Pancreas (tissue), 10 donors: ENCODE data around the gene FABP1. TPM values are rescaled to one million over a fixed set of nuclear protein-coding genes. Genes with fewer than 3 reads are reported as not detected.

ENCODE experiments used
- ATAC-seq, 4 donors: fragments of 200-7000 bp; cut with Tn5 transposase; one replicate each; pipeline versions ENCODE4 v1.8.0 to v1.9.1; 2020; ENCODE audit warnings: mild to moderate bottlenecking in 4 of 4, moderate library complexity in 4 of 4
- DNase-seq, 6 donors: peaks; one replicate each; pipeline ENCODE4 v3.0.0-alpha.2; 2020
- FAIRE-seq: peaks from 2 replicates; lab custom pipeline; 2012; peaks lifted over from hg19 to GRCh38; lab: Jason Lieb, UNC
- H3K27ac ChIP-seq, 4 donors: fragments of 200-600 bp; sonication (generic); 1 replicate in 3 of 4; 2 replicates in 1 of 4; pipeline versions ENCODE4 v1.5.0 to v1.8.0; 2020
- H3K27me3 ChIP-seq, 4 donors: fragments of 200-600 bp; one replicate each; pipeline ENCODE4 v1.8.0; 2021
- H3K36me3 ChIP-seq, 3 donors: fragments of 200-600 bp; sonication (generic) in 1 of 3; one replicate each; pipeline versions ENCODE4 v1.5.0 to v1.8.0; 2020 to 2021
- H3K4me1 ChIP-seq, 3 donors: fragments of 200-600 bp; one replicate each; pipeline ENCODE4 v1.8.0; 2021
- H3K4me3 ChIP-seq, 4 donors: fragments of 200-600 bp; sonication (generic) in 2 of 4; one replicate each; pipeline versions ENCODE4 v1.5.0 to v1.8.0; 2020 to 2021
- H3K9me3 ChIP-seq, 4 donors: fragments of 200-600 bp; one replicate each; pipeline ENCODE4 v1.8.0; 2021
- CTCF ChIP-seq, 4 donors: fragments of 200-600 bp; sonication (generic) in 3 of 4; IDR thresholded peaks; one replicate each; pipeline versions ENCODE4 v1.5.0 to v1.8.0; 2021; ENCODE audit warnings: antibody characterized with exemption in 4 of 4
- WGBS, 2 donors: extraction: QIAGEN DNeasy Blood & Tissue Kit; methylation state at CpG; one replicate each; pipeline ENCODE4 v1.1.7; 2013; 5-methylcytosine and 5-hydroxymethylcytosine counted together
- intact Hi-C, 3 donors: fragments of 100-400 bp; cut with DNase I; formaldehyde crosslinking; loops; one replicate each; pipeline versions ENCODE4 v1.11.1 to v1.14.2; 2022
- polyA plus RNA-seq, 2 donors: library from polyadenylated mRNA; stranded (reverse); fragments of 200-250 nt; gene quantifications; one replicate each; pipeline ENCODE4 v1.2.3, GENCODE V29; 2013
- total RNA-seq, 6 donors: library from RNA; stranded (reverse); fragmentation: NEBNext Ultra II Directional in 4 of 6; extraction: Animal tissue kit (Norgen Biotek cat#: 25700) in 4 of 6; gene quantifications; one replicate each; pipeline versions ENCODE4 v1.2.1 to v1.2.4, GENCODE V29; 2021 to 2023
- donor health status: healthy with polysubstance abuse.
- donor health status: DM: no; HTN: no; CAD: no; lungs with moderate emphysema.
- donor health status: DM: no; HTN: no; CAD: no.
- donor health status: control.
- donor health status: control.
- donor health status: Bipolar disorder and iron deficiency.
- donor health status: DM: yes; HTN: yes; CAD: no.
- donor health status: DM: no; HTN: no; CAD: no.
- donor health status: DM: no; HTN: no; CAD: no.
- donor health status: DM: yes; HTN: yes; CAD: no.

FABP1 gene
- total and polyA plus RNA-seq, 8 donors, result 0.85 to 2.1 (median 1.0) TPM; not detected in 5

- no peak for DNase-seq
- intact Hi-C loops, result no loop called here
- WGBS, 2 donors, result 91 to 95% methylated on average over 1 of the region's 1 CpG
Observed at GRCh38 chr2:88171966-88172365, 44.1 kb upstream of the FABP1 start.

DNA sequence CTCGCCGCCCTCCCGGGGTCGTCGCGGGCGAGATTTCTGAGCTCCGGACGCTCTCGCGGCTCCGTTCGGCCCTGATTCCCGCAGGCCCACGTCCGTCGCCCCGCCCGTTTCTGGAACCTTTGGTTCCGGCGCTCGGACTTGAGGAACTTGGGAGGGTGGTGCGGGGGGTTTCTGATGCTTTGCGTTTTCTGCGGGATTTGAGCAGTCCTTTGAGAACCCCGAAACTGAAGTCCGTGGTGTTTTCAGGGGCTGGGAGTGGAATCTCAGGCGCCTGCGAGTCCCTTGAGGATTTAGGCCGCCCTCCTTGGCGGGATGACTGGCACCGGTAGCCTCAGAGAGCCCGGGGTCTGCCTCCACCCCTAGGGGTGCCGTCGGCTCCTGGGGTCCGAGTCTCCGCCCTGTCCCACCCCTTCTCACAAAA, 42.6 kb upstream of the FABP1 start:
- no peaks in the 10 kb centered on the region for H3K4me1 ChIP-seq
- peak in 3 of 6 donors; percentile 31 to 68 (median 46) for DNase-seq
- H3K27me3 ChIP-seq, result no peaks in the 10 kb centered on the region
- no peaks in the 10 kb centered on the region for H3K36me3 ChIP-seq
- no peak for FAIRE-seq
- intact Hi-C loops, result no loop called here
- peak; percentile 49 to 76 (median 61) for ATAC-seq
- no peaks in the 10 kb centered on the region for H3K9me3 ChIP-seq
- peak overlapping the region; percentile 49 to 68 (median 54) for H3K4me3 ChIP-seq
- peak overlapping the region in 2 of 4 donors; percentile 58 to 68 for H3K27ac ChIP-seq
- 1 to 7% methylated on average over 31 to 37 of the region's 37 CpGs for WGBS, 2 donors
- TF ChIP-seq CTCF (IDR thresholded peaks at IDR 0.05), result no peak

More at GRCh38 chr2:88171966-88172365, 44.1 kb upstream of the FABP1 start:
- H3K27me3 ChIP-seq, result no peaks in the 10 kb centered on the region
- H3K4me3 ChIP-seq, result no peak overlapping the region
- H3K4me1 ChIP-seq, result no peaks in the 10 kb centered on the region
- no peak overlapping the region for H3K27ac ChIP-seq
- H3K9me3 ChIP-seq, result no peaks in the 10 kb centered on the region
- no peaks in the 10 kb centered on the region for H3K36me3 ChIP-seq
- FAIRE-seq (no peak), ATAC-seq (no peak)
- TF ChIP-seq CTCF (IDR thresholded peaks at IDR 0.05), result no peak

GRCh38 chr2:88168386-88168785, 40.5 kb upstream of the FABP1 start:
- Histone ChIP-seq H3K9me3 (no peaks in the 10 kb centered on the region), H3K27ac (no peak overlapping the region), H3K36me3 (no peaks in the 10 kb centered on the region), H3K4me3 (no peak overlapping the region), H3K27me3 (no peaks in the 10 kb centered on the region), H3K4me1 (no peaks in the 10 kb centered on the region)
- ATAC-seq (no peak), FAIRE-seq (no peak), DNase-seq (no peak)
- WGBS, 2 donors, result 80 to 86% methylated on average over 7 of the region's 7 CpGs
- TF ChIP-seq CTCF (IDR thresholded peaks at IDR 0.05), result no peak
- intact Hi-C loops, result no loop called here

DNA sequence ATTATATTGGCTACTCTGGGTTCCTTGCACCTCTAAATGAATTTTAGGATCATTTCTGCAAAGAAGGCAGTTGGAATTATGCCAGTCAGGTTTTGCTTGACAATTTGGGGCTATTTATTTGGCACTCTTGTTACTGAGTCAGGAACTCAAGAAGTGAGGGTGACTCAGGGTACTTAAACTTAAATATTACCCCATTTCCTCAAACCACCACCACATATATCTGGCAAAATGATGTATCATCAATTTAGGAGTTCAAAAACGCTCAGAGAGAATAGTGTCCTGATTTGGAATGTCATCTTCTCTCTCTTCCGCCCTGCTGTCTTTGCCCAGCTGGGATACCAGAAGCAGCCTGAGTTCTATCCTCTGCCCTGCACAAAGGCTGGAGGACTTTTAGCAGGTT, 39.9 kb upstream of the FABP1 start:
- H3K27me3 ChIP-seq, result no peaks in the 10 kb centered on the region
- H3K4me3 ChIP-seq, result no peak overlapping the region
- H3K27ac ChIP-seq, result no peak overlapping the region
- WGBS, 2 donors, result 85 to 86% methylated on average over 2 of the region's 2 CpGs
- no peaks in the 10 kb centered on the region for H3K4me1 ChIP-seq
- ATAC-seq, result no peak
- intact Hi-C loops, result no loop called here
- no peak for TF ChIP-seq CTCF (IDR thresholded peaks at IDR 0.05)
- DNase-seq, result no peak
- FAIRE-seq, result no peak
- no peaks in the 10 kb centered on the region for H3K36me3 ChIP-seq
- H3K9me3 ChIP-seq, result no peaks in the 10 kb centered on the region

DNA sequence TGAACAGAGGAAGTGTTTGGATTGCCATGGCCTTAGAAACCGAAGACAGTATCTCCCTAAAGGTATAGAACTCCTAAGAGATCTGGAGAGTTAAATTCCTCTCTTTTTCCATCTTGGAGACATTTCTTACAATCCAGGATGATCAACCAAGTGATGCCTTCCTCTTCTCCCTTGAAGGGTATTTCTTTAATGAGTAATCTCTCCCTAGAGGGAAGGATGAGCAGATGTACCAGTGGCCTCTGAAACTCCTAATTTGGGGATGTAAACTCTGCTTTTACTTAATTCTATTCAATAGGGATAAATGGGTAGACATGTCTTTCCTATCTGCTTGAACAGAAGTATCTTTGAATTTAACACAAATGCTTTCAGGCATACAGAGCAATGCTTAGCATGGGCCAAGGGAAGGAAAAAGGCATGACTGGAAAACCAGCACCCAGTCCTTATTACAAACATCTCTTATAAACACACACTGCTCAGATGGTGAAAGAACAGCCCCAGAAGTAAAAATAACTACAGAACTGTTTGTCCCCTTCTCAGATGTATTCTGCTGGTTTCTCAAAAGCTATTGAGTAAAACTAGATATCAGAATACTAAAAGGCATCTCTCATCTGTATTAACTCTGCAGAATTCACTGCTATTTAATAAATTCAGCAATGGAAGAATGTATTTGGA, 37.6 kb upstream of the FABP1 start:
- no peaks in the 10 kb centered on the region for H3K36me3 ChIP-seq
- no peaks in the 10 kb centered on the region for H3K27me3 ChIP-seq
- DNase-seq, result no peak
- ATAC-seq, result no peak
- intact Hi-C loops, result no loop called here
- no peak for TF ChIP-seq CTCF (IDR thresholded peaks at IDR 0.05)
- H3K9me3 ChIP-seq, result no peaks in the 10 kb centered on the region
- H3K4me3 ChIP-seq, result no peak overlapping the region
- H3K27ac ChIP-seq, result no peak overlapping the region
- FAIRE-seq, result no peak
- no peaks in the 10 kb centered on the region for H3K4me1 ChIP-seq
- 3 to 25% methylated on average over 1 of the region's 1 CpG for WGBS, 2 donors
